GM19193 (cell line): ENCODE data around the gene XK.

Experiments used
- POLR2A ChIP-seq: IDR thresholded peaks from 4 replicates; pipeline ENCODE4 v1.6.1; 2011; ENCODE audit not compliant: insufficient read depth, insufficient read length; ENCODE audit errors: extremely low read depth

The XK gene

DNA sequence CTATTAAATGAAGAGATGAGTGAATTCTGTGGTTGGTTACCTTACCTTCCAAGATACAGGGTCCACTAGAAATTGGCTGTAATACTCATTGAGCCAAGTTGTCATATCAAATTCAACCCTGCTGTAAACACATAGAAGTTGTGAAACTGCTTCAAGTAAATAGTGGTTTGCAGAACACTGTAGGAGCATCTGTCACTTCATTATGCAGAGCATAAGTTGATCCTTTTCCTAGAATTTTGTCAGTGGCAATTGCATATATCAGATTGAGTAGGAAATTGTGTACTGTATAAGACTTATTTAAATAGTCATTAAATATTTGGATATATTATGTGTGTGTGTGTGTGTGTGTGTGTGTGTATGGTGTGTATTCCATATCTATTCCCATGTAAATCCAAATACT is 8.8 kb upstream of the XK start:
- no peak for TF ChIP-seq POLR2A

DNA sequence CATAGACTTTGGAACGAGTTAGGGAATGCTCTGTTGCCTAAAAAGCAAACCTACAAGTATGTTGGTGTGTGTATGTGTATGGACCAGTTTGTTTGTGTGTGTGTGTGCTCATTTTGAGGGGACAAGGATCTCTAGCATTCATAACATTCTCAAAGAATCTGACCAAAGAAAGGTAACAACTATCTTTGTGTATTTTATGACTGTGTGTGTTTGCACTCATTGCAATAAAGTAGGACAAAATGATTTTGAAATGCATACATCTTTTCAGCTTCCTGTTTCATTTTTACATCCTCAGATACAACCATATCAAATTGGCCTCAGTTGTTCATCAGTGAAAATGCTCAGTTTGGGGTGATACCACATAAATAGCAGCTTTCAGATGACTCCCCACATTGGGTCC is 8.3 kb upstream of the XK start:
- TF ChIP-seq POLR2A: no peak

DNA sequence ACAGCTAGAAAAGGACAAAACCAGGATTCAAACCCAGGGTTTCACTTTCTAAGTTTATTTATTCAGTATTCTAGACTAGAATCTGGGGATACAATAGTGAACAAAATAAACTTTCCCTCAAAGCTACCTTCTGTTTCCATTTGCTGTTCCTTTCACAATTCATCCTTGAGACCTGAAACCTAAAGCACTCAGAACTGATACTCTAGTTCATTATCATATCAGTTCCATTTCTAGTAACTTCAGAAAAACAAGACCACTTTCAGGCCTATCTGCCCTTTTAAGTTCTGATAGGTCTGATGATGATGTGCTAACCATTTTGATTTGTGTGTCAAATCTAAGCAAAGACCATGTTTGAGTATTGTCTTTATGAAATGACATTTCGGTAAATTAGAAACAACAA is 7.8 kb upstream of the XK start:
- no peak for TF ChIP-seq POLR2A

DNA sequence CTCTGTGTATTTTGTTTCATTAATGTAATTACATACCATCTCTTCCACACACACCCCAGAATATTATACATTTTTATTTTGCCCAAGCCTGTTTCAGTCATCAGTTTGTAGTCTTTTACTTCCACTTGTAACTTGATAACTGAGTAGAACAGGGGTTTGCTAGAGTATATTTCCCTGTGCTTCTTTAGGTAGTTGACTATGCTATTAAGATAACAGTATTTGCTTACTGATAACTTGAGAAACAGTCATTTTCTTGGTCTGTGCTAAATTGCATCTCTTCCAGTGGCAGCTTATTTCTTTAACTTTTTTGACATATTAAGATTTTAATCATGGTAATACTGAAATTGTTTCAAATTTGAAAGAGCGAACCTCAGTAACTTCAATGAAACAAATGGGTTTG is 7.0 kb upstream of the XK start:
- no peak for TF ChIP-seq POLR2A

DNA sequence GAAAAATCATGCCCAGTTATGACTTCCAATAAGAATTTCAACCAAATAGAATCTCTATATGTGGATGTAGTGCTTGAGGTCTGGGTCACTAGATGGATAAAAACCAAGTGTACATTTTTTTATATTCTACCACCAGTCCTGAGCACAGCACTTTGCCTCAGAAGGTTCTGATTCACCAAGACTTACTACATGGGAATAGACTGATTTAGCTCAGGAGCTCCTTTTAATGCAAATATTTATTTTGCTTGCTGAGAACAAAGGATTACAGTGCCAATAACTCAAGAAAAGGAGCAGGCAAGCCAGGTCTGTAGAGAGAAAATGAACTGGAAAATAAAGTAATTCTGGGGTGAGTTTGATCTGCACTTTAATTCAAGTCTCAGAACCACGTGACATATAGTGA is 6.4 kb upstream of the XK start:
- TF ChIP-seq POLR2A: no peak

DNA sequence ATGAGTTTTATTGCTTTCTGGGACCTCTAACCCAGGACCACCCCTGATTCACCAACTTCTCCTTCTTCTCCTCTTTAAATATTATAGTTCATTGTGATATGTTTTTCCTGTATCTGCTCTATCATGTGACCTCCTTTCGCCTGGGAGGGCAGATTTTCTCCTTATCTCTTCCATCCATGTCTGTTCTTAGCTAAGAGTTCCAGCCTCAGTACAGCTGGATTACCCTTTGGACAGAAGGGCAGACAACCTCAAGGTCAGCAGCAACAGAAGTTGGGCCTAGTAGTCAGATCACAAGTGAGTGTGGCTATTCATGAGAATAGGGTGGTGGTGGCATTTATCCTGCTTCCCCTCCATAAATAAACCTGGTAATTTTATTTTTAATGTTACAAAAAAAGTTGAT is 5.7 kb upstream of the XK start:
- no peak for TF ChIP-seq POLR2A

DNA sequence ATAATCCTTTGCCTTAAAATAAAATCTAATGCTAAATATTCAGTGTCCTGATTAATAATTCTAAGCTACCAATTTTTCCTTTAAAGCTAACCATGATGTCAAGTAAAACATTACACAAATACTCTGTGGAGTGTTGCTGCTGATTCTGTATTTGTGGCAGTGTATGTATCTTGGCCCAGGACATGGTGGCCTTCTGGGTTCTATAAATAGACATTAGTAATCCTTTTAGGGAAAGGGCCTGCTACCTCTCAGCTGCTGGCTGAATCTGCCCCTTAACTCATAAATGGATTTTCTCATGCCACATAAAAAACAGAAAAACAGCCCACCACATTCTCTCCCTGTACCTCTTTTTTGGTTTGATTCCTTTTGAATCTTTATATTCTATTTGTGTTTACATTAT is 1.2 kb upstream of the XK start:
- TF ChIP-seq POLR2A: no peak

DNA sequence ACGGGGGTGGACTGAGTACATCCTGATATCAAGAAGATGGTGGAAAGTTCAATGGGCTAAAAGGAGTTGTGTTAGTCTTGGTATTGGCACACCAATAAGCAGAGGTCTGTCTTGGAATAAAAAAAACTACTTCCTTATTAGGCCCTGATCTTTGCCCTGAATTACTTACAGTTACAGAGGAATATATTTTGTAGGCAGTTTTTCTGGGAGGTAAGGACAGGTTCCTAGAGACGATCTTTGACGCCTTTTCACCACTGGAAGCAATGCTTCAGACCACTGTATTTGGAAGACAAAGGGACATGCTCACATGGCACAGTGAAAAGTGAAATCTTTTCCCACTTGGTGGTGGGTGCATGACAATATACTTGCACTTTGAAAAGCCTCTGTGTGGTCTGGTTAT is 618 bp upstream of the XK start:
- TF ChIP-seq POLR2A: no peak

DNA sequence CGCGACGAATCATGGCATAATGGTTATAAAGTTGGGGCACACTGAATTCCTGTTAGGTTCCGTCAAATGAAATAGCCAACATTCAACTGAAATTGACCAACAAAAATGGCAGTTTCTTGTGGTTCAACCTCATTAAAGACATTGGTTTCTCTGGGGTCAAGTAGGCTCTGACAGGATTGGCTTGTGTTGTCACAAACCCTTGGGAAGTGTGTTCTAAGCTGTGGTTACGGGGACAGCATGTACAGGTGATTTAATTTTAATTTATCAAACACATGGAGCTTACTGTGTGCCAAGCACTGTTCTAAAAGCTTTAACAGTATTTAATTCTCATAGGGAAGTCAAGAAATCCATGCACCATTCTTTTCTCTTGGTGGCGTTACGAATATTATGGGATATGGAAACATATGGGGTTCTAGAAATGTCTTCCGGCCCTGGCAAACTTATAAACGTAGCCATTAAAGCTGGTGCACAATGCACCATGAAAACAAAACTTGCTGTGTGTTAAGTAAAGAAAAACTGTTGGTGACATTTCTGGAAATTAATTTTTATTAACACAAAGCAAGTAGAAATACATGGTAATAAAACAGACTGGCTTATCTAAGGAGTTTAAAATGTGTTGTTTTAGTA is 891 bp downstream of the XK start:
- no peak for TF ChIP-seq POLR2A

DNA sequence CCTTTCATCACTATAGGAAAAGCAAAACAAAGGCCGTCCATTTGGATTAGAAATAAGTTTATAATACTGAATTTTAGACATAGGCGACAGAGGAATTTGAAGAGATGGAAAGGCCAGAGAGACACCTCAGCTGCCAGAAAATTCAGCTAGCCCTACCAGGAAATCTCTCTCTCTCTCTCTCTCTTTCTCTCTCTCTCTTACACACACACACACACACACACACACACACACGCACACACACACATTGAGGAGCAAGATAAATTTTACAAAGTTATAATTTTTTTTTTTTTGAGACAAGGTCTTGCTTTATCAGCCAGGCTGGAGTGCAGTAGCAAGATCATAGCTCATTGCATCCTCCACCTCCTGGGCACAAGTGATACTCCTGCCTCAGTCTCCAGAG is 1.4 kb downstream of the XK start:
- no peak for TF ChIP-seq POLR2A

DNA sequence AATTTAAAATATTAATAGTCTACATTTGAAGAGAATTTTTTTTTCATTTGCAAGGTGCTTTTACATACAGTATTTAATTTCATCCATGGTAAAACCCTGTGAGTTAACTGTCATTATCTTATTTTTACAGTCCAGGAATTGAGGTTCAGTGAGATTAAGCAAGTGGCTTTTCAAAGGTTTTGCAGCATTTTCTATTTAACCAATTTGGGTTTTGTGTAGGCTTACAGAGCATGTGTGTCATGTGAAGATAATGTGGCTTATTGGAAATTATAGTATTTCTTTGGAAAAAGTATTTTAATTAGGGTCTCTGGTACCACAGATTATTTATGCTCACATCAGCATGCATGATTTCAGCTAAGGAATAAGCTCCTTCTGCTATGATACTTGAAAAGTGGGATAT is 4.5 kb downstream of the XK start:
- no peak for TF ChIP-seq POLR2A

DNA sequence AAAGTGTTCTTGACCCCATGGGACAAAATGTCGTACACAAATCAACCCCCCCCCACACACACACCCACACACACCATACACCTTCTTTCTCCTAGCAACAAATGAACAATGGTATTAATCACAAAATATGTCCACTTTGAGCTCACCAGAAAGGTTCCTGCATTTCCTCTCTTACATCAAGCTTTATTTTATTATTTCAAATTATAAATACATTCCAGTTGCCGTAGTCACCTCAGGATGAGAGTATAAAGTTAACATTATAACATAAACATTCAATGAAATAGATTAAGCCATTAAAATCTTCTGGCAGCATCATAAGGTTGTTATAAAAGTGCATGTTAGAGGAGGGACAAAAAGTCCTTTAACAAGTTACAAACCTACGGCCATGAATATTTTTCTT is 7.3 kb downstream of the XK start:
- TF ChIP-seq POLR2A: no peak

DNA sequence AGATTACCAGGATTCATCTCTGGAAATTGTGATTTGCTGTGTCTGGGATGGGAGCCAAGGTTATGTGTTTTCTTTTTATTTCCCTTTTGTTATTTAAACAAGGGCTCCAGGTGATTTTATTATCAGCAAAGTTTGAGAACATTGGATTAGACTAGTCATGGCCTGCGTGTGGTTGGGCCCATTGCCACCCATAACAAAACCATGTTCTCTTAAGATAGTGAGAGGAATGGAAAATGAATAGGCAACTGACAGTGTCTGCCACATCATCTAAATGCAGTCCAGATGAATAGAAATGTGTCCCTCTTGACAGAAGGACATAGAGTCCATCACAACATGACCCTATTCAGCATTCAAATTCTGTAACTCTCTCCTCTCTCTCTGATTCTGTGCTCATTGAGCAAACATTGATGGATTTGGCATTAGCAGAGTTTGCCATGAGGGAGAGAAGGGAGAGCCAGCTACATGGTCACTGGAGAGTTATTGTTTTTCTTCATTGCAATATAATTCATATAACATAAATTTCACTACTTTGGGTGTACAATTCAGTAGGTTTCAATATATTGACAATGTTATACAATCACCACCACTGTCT is 11.7 kb downstream of the XK start:
- TF ChIP-seq POLR2A: no peak

DNA sequence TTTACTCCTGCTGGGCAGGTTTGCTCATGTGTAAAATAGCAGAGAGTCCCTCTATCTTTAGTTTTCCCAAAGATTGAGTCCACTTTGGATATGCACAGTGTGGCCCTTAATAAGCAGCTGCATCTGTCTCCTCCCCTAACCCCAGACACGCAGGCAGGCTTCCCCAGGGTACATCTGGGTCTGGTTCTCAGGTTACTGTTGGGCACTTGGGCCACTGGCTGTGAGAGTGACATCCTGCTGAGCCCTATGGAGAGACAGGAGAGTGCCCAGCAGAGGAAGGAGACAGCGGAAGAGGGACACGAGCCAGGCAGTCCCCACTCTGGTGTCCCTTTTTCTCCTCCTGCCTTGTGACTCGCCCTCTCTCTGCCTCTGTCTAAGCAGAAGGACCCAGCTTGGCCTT is 16.0 kb downstream of the XK start:
- TF ChIP-seq POLR2A: no peak

DNA sequence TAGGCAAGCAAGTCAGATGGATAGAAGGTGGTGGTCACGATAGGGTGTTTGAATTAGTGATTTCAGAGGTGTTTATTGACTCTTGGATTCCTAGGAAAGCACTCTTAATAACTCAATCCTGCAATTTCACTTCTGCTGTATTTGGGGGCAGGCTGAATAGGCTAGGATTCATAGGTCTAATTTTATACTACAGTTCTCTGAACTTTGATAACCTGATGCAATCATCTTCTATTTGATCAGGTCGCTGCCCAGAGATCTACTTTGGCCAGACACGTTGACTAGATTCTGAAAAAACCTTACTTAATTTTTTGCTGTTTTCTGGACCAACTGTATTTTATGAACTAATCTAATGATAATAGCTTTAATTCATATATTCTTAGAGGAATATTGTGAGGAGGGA is 26.4 kb downstream of the XK start:
- no peak for TF ChIP-seq POLR2A

DNA sequence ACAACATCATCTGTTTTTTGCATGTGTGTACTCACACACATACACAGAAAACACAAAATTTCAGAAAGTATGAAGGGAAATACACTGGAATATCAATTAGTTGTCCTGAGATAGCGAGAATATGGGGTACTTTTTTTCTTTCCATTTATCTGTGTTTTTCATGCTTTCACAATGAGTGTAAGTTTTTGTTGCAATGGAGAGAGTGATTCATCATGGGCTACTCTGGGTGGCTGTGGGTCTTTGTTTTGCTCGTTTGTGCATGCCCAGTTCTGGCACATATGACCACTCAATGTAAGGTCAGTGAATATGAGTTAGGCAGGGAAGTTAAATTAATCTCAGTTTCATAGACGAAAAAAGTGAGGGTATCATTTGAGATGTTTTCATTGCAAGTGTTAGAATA is 26.9 kb downstream of the XK start:
- TF ChIP-seq POLR2A: no peak

DNA sequence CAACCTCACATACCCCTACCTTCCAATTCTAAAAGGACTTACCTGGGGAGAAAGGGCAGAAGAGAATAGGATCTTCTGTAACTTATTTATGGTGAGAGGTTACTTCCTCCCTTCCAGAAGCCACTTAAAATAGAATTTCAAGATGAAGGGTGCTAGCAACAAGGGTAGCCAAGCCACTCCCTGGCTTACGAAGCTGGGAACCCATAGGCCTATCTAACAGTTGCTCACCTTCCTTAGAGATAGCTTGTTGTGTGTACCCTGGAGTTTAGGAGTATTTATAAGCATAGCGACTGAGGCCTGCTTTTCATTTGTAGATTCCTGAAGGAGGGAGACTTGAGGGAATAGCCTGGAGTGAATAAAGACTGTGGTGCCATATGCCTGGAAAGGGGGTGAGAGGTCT is 28.9 kb downstream of the XK start:
- no peak for TF ChIP-seq POLR2A
